Adrenal gland (tissue), 5 donors: ENCODE measurements around the gene ST3GAL4.

Experiments used
- CTCF ChIP-seq, 6 experiments: fragments of 450-650 bp in 4 of 6; fragments of 200-600 bp in 2 of 6; sonication (generic) in 1 of 6; IDR thresholded peaks; 1 replicate in 5 of 6; 2 replicates in 1 of 6; pipeline versions ENCODE4 v1.5.1 to v1.8.0; 2016 to 2021; ENCODE audit warnings: antibody characterized with exemption in 6 of 6, mild to moderate bottlenecking in 2 of 6, moderate library complexity in 1 of 6
- POLR2A ChIP-seq, 2 donors: fragments of 450-650 bp; IDR thresholded peaks; one replicate each; pipeline ENCODE4 v1.6.1; 2017; ENCODE audit warnings: antibody characterized with exemption in 2 of 2, mild to moderate bottlenecking in 2 of 2, moderate library complexity in 1 of 2
- donor health status: DM: no; HTN: no; CAD: no.

GRCh38 chr11:126426106-126426505, 70.6 kb downstream of the ST3GAL4 start:
- TF ChIP-seq CTCF (IDR thresholded peaks at IDR 0.05) (no peak), POLR2A (IDR thresholded peaks at IDR 0.05) (no peak)
